Superior temporal gyrus (tissue), 1 donor: ENCODE measurements around the gene RCN2.

Source experiments
- DNase-seq: peaks from one replicate; pipeline ENCODE4 v3.0.0-alpha.2; 2016; ENCODE audit errors: extremely low spot score

The RCN2 gene

DNA sequence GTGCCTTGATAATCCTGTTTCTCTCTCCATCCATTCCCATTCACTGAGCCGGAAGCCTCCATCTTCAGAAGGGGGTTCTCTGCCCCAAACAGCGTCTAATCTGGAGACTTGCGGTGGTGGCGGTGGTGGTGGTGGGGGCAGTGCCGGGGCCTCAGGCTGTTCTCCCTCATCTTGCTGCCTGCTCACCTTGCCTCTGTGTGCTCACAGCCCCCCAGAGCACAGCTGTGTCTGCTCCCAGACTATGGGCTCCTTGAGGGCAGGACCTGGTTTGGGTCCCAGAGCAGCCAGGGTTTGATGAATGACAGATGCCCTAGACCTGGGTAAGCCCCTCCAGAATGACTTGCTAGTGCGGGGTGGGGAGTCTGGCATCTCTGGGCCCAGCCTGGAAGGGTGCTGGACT is 62.9 kb downstream of the RCN2 start:
- DNase-seq, result no peak

DNA sequence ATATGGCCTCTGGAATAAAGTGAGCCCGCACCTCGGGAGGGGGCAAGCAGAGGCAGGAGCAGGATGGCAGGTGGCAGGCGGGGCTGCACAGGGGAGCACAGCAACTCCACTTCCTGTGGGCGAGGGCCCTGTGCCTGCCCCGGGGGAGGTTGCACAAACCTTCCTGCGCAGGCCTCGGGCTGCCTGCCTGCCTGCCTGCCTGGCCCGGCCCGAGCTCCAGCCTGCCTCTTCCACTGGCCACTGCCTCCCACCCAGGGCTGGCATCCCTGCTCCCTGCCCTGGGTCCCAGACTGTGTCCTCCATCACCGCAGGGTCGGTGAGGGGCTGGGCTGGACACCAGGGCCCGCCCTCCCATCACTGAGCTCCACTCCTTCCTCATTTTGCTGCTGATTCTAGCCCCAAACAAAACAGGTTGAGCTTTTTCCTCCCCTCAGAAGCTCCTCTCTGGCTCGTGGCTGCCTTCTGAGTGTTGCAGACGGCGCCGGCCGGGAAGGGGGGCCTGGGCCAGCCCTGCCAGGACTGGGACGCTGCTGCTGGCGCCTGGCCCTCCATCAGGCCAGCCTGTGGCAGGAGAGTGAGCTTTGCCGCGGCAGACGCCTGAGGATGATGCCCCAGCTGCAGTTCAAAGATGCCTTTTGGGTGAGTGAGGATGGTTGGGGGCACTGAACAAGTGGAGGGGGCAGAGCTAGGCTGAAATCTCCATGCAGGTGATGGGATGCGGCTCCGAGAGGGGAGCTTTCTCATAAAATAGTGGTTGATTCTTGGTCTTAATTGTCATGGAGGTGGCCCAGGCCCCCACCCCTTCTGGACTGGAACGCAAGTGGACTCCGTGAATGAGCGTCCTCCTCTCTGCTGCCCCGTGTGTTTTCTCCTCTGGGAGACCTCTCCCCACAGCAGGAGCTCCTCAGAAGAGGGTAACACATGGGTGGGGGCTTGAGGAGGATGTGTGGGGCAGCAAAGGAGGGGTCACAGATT is 63.7 kb downstream of the RCN2 start, which contains the start of gene PSTPIP1:
TSS of gene PSTPIP1 (plus strand) at position 156 of the 975 bp plus-strand sequence. CDS start at position 604, 448 bp downstream.
- DNase-seq, result peak; percentile 55

DNA sequence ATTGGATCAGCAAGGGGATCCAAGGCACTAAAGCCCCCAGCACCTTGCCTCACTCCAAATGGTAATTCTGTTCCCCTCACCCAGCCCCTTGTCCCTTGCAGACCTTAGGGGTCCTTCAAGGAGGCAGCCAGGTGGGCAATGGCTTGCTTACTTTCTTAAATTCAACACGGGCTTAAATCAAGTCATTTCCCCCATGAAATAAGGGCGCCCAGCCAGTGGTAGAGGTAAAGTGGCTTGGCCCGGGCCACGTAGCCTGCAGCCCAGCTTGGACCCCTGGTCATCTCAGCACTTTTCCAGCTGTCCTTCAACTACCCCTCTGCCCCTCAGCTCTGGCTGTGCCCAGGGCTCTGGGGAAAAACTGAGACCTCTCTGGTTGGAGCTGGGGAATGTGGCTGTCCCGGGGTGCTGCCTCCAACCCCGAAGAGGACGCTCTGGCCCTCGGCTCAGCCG is 64.6 kb downstream of the RCN2 start:
- DNase-seq, result no peak

DNA sequence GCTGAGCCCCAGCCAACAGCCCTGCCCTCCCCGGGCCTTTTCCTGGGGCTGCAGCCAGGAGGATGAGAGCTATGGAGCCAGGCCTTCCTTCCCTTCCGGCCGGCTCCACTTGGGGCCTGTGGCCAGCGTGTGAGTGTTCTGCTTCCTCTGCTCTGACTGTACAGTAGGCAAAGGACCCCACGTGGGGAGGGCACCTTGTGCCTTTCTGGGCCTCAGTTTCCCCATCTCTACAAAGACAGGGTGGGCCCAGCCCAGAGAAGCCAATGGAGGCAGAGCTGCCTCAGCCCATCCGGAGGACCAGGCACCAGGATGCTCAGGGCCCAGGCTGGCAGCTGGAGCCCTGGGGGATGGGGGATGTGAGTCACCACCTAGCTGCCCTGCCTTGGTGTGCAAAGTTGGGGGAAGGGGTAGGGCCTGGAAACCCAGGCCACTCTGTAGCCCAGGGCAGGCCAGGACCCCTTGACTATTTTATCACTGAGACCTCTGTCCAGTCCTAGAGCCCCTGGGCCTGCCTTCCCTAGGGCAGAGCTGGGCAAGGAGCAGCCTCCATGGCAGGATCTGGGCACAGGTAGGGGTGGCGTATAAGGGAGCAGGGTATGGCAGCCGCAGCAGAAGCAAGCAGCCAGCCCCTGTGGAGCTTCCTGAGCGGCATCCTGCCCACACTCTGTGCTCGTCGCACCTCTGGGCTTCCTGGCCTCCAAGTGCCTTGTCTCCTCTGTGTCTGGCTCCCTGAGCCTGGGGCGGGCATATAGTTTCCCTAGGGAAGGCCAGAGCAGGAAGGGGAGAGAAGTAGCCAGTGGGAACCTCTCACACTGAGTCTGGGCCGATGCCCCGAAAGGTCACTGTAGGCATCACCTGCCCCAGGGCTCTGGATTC is 65.2 kb downstream of the RCN2 start:
- DNase-seq, result no peak

DNA sequence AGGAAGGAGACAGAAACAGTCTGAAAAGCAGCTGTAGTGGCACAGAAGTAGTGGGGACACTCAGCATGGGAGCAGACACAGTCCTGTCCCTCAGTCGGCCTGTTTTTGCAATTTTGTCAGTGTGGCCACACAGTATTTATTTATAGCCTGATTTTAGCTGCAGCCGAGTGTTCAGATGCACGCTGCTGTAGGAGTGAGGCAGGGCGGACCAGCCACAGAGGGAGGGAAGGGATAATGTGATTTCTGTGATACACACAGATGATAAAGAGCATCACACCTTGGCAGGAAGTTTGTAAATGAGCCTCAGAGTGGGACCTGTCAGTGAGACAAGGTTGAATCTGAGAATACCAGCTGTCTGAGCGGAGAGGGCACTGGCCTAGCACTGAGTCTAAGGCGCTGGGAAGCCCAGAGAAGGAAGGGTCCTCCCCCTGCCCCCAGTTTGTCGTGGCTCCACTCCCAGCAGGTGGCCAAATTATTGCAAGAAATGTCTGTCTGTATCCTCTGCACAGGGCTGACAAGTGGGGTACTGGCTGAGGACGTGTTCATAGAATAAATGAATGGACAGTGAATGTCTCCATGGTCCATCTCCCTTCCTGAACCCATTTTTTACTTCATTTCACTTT is 67.2 kb downstream of the RCN2 start:
- no peak for DNase-seq

DNA sequence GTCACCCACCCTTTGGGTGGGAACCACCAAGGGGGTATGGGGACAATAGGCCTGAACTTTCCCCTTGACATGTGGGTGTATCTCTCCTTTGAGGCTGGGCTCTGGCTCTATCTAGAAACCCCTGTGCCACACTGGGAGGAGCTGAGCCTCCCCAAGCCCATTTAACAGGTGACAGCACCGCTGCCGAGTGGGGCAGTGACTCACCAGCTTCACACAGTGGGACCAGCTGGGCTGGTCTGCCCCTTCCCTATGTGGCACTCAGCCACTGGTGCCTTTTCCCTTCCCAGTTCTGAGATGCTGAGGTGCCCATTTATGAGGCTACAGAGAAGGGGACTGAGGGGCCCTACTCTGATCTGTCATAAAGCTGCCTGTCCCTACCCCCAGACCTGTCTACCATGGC is 68.4 kb downstream of the RCN2 start:
- DNase-seq, result no peak

GRCh38 chr15:77001351-77001750 is 69.8 kb downstream of the RCN2 start:
- DNase-seq, result no peak

GRCh38 chr15:77001966-77002365 is 70.4 kb downstream of the RCN2 start:
- DNase-seq, result no peak

DNA sequence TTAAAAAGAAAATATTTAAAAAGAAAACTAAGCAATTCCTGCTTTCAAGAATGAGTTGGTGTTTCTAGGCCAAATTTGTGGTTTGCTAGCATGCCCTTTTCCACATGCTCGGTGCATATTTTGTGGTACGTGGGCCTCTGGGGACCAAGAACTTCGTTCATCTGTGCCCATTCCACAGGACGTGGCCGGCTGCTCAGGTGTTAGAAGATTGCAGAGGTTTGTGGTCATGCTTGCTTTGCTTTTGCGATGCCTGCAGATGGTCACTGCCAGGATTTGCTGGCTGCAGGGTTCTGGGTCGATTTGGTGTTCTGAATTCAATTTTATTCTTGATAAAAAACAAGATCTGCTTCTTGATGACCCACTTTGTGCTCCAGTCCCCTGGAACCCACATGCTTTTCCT is 70.9 kb downstream of the RCN2 start:
- DNase-seq, result no peak

- no peak for DNase-seq
Measured at GRCh38 chr15:77002954-77003912, 71.7 kb downstream of the RCN2 start.
